Psoas muscle (tissue), 8 donors: Measurements from ENCODE around the gene CHRM5. TPM values are rescaled to one million over a fixed set of nuclear protein-coding genes. Genes with fewer than 3 reads are reported as not detected.

Source experiments
- ATAC-seq, 4 donors: fragments of 200-7000 bp; cut with Tn5 transposase; one replicate each; pipeline ENCODE4 v1.9.1; 2020; ENCODE audit warnings: moderate library complexity in 3 of 4, mild to moderate bottlenecking in 2 of 4
- DNase-seq, 2 donors: peaks; one replicate each; pipeline ENCODE4 v3.0.0-alpha.2; 2020
- H3K27ac ChIP-seq: fragments of 200-600 bp; one replicate; pipeline ENCODE4 v1.8.0; 2022
- H3K27me3 ChIP-seq, 3 donors: fragments of 200-600 bp in 1 of 3; one replicate each; pipeline versions ENCODE4 v1.6.1 to v1.8.0; 2013 to 2022; ENCODE audit warnings: low read length in 2 of 3, mild to moderate bottlenecking in 2 of 3, moderate library complexity in 1 of 3; ENCODE audit not compliant: insufficient read depth in 3 of 3
- H3K36me3 ChIP-seq, 2 donors: fragments of 200-600 bp in 1 of 2; one replicate each; pipeline versions ENCODE4 v1.6.1 to v1.8.0; 2013 to 2022; ENCODE audit warnings: low read depth in 1 of 2, mild to moderate bottlenecking in 1 of 2, moderate library complexity in 1 of 2; ENCODE audit not compliant: insufficient read depth in 1 of 2
- H3K4me1 ChIP-seq: fragments of 200-600 bp; one replicate; pipeline ENCODE4 v1.8.0; 2022
- H3K4me3 ChIP-seq: fragments of 200-600 bp; one replicate; pipeline ENCODE4 v1.8.0; 2022; ENCODE audit warnings: mild to moderate bottlenecking
- H3K9me3 ChIP-seq: fragments of 200-600 bp; one replicate; pipeline ENCODE4 v1.8.0; 2022
- CTCF ChIP-seq: fragments of 200-600 bp; IDR thresholded peaks from one replicate; pipeline ENCODE4 v1.8.0; 2022; ENCODE audit warnings: antibody characterized with exemption
- WGBS, 3 donors: extraction: QIAGEN DNeasy Blood & Tissue Kit; methylation state at CpG; one replicate each; pipeline versions ENCODE4 v1.1.6 to v1.1.7; 2013; 5-methylcytosine and 5-hydroxymethylcytosine counted together
- intact Hi-C, 2 donors: fragments of 100-400 bp; cut with DNase I; formaldehyde crosslinking; loops; one replicate each; pipeline versions ENCODE4 v1.11.0 to v1.14.2; 2022
- polyA plus RNA-seq, 3 donors: library from polyadenylated mRNA; stranded (reverse); fragments of 200-250 nt; gene quantifications; one replicate each; pipeline ENCODE4 v1.2.3, GENCODE V29; 2013
- total RNA-seq, 4 donors: library from RNA; stranded (reverse); fragmentation: NEBNext Ultra II Directional in 2 of 4; extraction: Animal tissue kit (Norgen Biotek cat#: 25700) in 2 of 4; gene quantifications; one replicate each; pipeline versions ENCODE4 v1.2.1 to v1.2.4, GENCODE V29; 2021 to 2023
- donor health status: healthy with polysubstance abuse.
- donor health status: DM: no; HTN: no; CAD: no; lungs with moderate emphysema.
- donor health status: Bipolar disorder and iron deficiency.
- donor health status: healthy.
- donor health status: DM: yes; HTN: yes; CAD: no.
- donor health status: DM: no; HTN: no; CAD: no.
- donor health status: DM: no; HTN: no; CAD: no.
- donor health status: DM: yes; HTN: yes; CAD: no.

The CHRM5 gene
- total and polyA plus RNA-seq, 7 donors: under 0.01 to 0.04 TPM; not detected in 5

- Histone ChIP-seq H3K27me3 (no peaks in the 10 kb centered on the region), H3K4me1 (peaks cover 7% of the 10 kb centered on the region), H3K36me3 (no peaks in the 10 kb centered on the region), H3K9me3 (no peaks in the 10 kb centered on the region), H3K27ac (peak overlapping the region; percentile 91), H3K4me3 (peak overlapping the region; percentile 84)
- intact Hi-C loops: no loop called here
- 75 to 84% (median 83%) methylated on average over 1 of the region's 1 CpG for WGBS, 3 donors
- DNase-seq (no peak), ATAC-seq (no peak)
- TF ChIP-seq CTCF: no peak
Measured at GRCh38 chr15:34039790-34040113, 71.5 kb downstream of the CHRM5 start.

GRCh38 chr15:34043391-34043790 is 75.1 kb downstream of the CHRM5 start:
- Histone ChIP-seq H3K36me3 (no peaks in the 10 kb centered on the region), H3K27me3 (no peaks in the 10 kb centered on the region), H3K27ac (no peak overlapping the region), H3K4me3 (no peak overlapping the region), H3K4me1 (no peaks in the 10 kb centered on the region), H3K9me3 (no peaks in the 10 kb centered on the region)
- intact Hi-C loops: no loop called here
- 69 to 92% (median 88%) methylated on average over 1 of the region's 1 CpG for WGBS, 3 donors
- DNase-seq: no peak
- no peak for TF ChIP-seq CTCF
- ATAC-seq: no peak

- ATAC-seq: no peak
- no peak for TF ChIP-seq CTCF
- no peaks in the 10 kb centered on the region for H3K4me1 ChIP-seq
- WGBS, 3 donors: 79 to 93% (median 82%) methylated on average over 2 of the region's 2 CpGs
- intact Hi-C loops: no loop called here
- DNase-seq: no peak
- H3K4me3 ChIP-seq: no peak overlapping the region
- H3K9me3 ChIP-seq: no peaks in the 10 kb centered on the region
- no peak overlapping the region for H3K27ac ChIP-seq
- H3K27me3 ChIP-seq: no peaks in the 10 kb centered on the region
- H3K36me3 ChIP-seq: no peaks in the 10 kb centered on the region
Measured at GRCh38 chr15:34043813-34044212, 75.5 kb downstream of the CHRM5 start.

GRCh38 chr15:34046471-34047145 is 78.3 kb downstream of the CHRM5 start:
- ATAC-seq (no peak), DNase-seq (no peak)
- intact Hi-C loops: no loop called here
- Histone ChIP-seq H3K27me3 (no peaks in the 10 kb centered on the region), H3K4me3 (no peak overlapping the region), H3K36me3 (no peaks in the 10 kb centered on the region), H3K9me3 (no peaks in the 10 kb centered on the region), H3K4me1 (no peaks in the 10 kb centered on the region), H3K27ac (no peak overlapping the region)
- TF ChIP-seq CTCF: no peak
- WGBS, 3 donors: 86 to 88% (median 87%) methylated on average over 14 to 16 of the region's 16 CpGs
